Prostate gland (tissue), 2 donors: ENCODE results near the gene PRPS1L1.

Experiments
- CTCF ChIP-seq, 4 experiments: fragments of 200-600 bp in 2 of 4; fragments of 450-650 bp in 2 of 4; sonication (generic) in 2 of 4; IDR thresholded peaks; 1 replicate in 3 of 4; 2 replicates in 1 of 4; pipeline ENCODE4 v1.5.1; 2016 to 2019; ENCODE audit warnings: antibody characterized with exemption in 4 of 4, mild to moderate bottlenecking in 2 of 4, moderate library complexity in 2 of 4
- POLR2A ChIP-seq: fragments of 450-650 bp; IDR thresholded peaks from one replicate; pipeline ENCODE4 v1.6.1; 2016; ENCODE audit warnings: antibody characterized with exemption, mild to moderate bottlenecking
- POLR2AphosphoS5 ChIP-seq: sonication (generic); formaldehyde crosslinking; IDR thresholded peaks from one replicate; pipeline ENCODE4 v1.6.1; 2017; ENCODE audit warnings: antibody characterized with exemption

- no peak for TF ChIP-seq CTCF (IDR thresholded peaks at IDR 0.05)
- no peak for TF ChIP-seq POLR2A
- no peak for TF ChIP-seq POLR2AphosphoS5
Observed at GRCh38 chr7:18045171-18045570, 17.5 kb upstream of the PRPS1L1 start.
